ENCODE measurements around the gene RAB28. TPM values are rescaled to one million over a fixed set of nuclear protein-coding genes. Genes with fewer than 3 reads are reported as not detected.

RAB28 gene
- total RNA-seq, 4 donors from 2014 or later, result 9.7 to 32.6 (median 21.2) TPM

DNA sequence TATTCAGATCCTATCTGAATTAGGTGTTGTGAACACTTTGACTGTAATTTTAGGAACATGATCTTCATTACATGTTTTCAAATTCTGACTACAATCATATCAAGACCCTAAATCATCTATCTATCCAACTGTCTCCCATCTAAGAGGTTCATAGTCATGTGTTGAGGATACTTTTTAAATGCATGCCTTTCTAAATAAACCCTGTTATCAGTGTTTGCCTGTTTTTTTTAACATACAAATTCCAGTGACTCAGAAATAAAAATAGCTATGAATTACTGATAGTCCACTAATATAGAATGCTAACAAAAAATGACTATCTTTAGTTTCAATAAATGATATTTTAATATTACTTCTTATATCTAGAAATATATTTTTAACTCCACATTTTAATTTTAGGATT lies 8.0 kb downstream of the RAB28 start:
- H3K4me3 ChIP-seq, result no peak overlapping the region
- no peak overlapping the region for H3K27ac ChIP-seq
- H3K4me1 ChIP-seq, result no peaks in the 10 kb centered on the region
- TF ChIP-seq POLR2A (IDR thresholded peaks at IDR 0.05), result no peak
- TF ChIP-seq, protein P1, sequence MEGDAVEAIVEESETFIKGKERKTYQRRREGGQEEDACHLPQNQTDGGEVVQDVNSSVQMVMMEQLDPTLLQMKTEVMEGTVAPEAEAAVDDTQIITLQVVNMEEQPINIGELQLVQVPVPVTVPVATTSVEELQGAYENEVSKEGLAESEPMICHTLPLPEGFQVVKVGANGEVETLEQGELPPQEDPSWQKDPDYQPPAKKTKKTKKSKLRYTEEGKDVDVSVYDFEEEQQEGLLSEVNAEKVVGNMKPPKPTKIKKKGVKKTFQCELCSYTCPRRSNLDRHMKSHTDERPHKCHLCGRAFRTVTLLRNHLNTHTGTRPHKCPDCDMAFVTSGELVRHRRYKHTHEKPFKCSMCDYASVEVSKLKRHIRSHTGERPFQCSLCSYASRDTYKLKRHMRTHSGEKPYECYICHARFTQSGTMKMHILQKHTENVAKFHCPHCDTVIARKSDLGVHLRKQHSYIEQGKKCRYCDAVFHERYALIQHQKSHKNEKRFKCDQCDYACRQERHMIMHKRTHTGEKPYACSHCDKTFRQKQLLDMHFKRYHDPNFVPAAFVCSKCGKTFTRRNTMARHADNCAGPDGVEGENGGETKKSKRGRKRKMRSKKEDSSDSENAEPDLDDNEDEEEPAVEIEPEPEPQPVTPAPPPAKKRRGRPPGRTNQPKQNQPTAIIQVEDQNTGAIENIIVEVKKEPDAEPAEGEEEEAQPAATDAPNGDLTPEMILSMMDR (IDR thresholded peaks at IDR 0.05), result no peak
- no peak for DNase-seq
- intact Hi-C loops (cut with DNase I; ENCODE audit: low total_unique reads), result no loop called here
- H3K36me3 ChIP-seq, result no peaks in the 10 kb centered on the region
- H3K27me3 ChIP-seq, result no peaks in the 10 kb centered on the region
- H3K9me3 ChIP-seq, result no peaks in the 10 kb centered on the region

DNA sequence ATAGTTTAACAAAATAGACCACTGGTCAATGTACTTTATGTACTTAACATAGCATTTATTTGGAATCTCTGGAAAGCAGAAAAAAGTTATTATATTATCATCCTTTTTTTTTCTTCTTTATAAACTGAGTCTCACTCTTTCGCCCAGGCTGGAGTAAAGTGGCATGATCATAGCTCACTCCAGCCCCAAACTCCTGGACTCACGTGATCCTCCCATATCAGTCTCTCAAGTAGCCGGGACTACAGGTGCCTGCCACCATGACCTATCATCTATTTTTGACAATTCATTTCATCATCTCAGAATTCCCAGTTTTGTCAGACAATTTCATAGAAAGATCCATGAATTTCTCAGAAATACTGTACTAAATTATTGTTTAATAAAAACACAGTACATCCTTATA lies 12.7 kb downstream of the RAB28 start:
- intact Hi-C loops (cut with DNase I; ENCODE audit: low total_unique reads), result no loop called here
- Histone ChIP-seq H3K4me3 (no peak overlapping the region), H3K9me3 (no peaks in the 10 kb centered on the region), H3K27ac (no peak overlapping the region), H3K36me3 (no peaks in the 10 kb centered on the region), H3K27me3 (no peaks in the 10 kb centered on the region), H3K4me1 (no peaks in the 10 kb centered on the region)
- no peak for TF ChIP-seq POLR2A (IDR thresholded peaks at IDR 0.05)
- TF ChIP-seq, protein P1 (IDR thresholded peaks at IDR 0.05), result no peak
- DNase-seq, result no peak

DNA sequence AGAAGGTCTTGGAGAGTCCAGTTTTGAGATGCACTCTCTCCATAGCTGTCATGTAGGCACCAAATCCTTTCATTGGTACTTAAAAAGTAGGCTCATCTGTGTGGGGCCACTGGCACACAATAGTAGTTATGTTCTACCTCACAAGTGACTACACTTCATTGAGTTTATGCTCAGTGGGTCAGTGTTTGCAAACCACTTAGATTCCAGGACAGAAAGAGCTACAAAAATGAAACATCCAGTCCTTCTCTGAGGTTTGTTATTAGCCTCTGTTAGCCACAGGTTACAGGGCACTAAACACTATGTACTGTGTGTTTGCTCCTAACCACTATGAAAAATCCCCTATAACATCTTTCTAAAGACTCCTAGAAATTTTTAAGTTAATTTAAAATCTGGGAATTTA lies 13.8 kb downstream of the RAB28 start:
- Histone ChIP-seq H3K4me3 (no peak overlapping the region), H3K4me1 (no peaks in the 10 kb centered on the region), H3K27me3 (no peaks in the 10 kb centered on the region), H3K9me3 (no peaks in the 10 kb centered on the region), H3K36me3 (no peaks in the 10 kb centered on the region), H3K27ac (no peak overlapping the region)
- intact Hi-C loops (cut with DNase I; ENCODE audit: low total_unique reads), result no loop called here
- no peak for DNase-seq
- TF ChIP-seq, protein P1 (IDR thresholded peaks at IDR 0.05), result no peak
- TF ChIP-seq POLR2A (IDR thresholded peaks at IDR 0.05), result no peak

DNA sequence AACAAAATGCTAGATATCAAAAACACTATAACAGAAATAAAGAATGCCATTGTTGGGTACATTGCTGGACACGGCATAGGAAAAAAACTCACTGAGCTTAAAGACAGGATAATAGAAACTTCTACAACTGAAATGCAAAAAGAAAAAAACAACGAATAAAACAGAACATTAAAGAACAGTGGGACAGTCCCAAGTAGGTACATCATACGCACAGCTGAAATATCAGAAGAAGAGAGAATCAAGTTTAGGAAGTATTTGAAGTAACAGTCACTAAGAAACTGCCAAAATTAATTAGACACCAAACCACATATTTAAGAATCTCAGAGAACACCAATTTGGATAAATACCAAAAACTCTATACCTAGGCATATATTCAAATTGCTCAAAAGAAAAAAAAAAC lies 19.2 kb downstream of the RAB28 start:
- no peak overlapping the region for H3K27ac ChIP-seq
- no peaks in the 10 kb centered on the region for H3K36me3 ChIP-seq
- no peak for DNase-seq
- H3K4me1 ChIP-seq, result no peaks in the 10 kb centered on the region
- H3K27me3 ChIP-seq, result no peaks in the 10 kb centered on the region
- TF ChIP-seq, protein P1 (IDR thresholded peaks at IDR 0.05), result no peak
- no peak for TF ChIP-seq POLR2A (IDR thresholded peaks at IDR 0.05)
- H3K9me3 ChIP-seq, result no peaks in the 10 kb centered on the region
- H3K4me3 ChIP-seq, result no peak overlapping the region
- intact Hi-C loops (cut with DNase I; ENCODE audit: low total_unique reads), result no loop called here

DNA sequence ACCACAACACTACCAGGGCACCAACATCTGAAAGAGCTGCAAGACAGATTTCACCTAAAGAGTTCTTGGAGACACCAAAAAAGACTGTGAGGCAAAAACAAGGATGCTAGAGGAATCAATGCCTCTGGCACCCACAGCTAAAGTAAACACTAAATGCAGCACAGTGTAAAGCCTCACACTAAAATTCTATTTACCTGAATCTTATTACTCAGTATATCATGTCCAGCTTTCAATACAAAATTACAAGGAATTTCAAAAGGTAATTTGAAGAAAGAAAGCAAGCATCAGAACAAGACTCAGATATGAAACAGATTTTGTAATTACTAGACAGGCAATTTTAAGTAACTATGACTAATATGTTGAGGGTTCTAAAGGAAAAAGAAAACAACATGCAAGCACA lies 19.6 kb downstream of the RAB28 start:
- no peak for DNase-seq
- intact Hi-C loops (cut with DNase I; ENCODE audit: low total_unique reads), result no loop called here
- Histone ChIP-seq H3K27me3 (no peaks in the 10 kb centered on the region), H3K4me3 (no peak overlapping the region), H3K9me3 (no peaks in the 10 kb centered on the region), H3K4me1 (no peaks in the 10 kb centered on the region), H3K27ac (no peak overlapping the region), H3K36me3 (no peaks in the 10 kb centered on the region)
- TF ChIP-seq, protein P1 (IDR thresholded peaks at IDR 0.05), result no peak
- no peak for TF ChIP-seq POLR2A (IDR thresholded peaks at IDR 0.05)

All from uterus (tissue), 4 donors.